ENCODE measurements around the gene MMP1. TPM values are rescaled to one million over a fixed set of nuclear protein-coding genes. Genes with fewer than 3 reads are reported as not detected.

Gene MMP1
- total RNA-seq, 1 experiment from 2014 or later, result not detected

DNA sequence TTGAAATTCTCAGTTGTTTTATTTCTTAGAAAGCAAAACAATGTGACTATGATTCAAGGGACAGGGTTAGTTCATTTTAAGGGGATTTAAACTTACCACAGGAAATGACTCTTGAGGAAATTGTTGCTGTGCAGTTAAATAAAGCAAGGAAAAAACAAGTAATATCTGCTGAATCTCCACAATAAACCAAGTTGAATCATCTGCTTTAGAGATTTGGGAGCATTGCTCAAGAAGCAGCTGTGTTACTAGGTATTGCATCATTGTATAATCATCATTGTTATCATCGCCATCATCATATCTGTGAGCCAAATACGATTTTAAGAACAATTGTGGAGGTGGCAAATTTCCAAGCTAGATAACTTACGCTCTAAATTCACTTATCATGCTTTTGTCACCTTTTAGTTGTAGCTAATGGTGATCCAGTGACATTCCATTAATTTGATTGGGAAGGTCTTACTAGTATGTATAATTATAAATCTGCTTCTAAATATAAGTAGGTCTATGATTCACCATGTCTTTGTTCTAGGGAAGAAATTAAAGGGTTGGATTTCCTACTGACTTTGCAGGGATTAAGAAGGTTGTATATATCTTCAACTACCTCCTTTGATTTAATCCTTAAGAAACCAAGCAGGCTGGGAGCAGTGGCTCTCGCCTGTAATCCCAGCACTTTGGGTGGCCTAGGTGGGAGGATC is 37.5 kb downstream of the MMP1 start:
- Mint-ChIP-seq H3K4me1 (peaks cover 5 to 6% of the 10 kb centered on the region in 2 experiments), H3K36me3 (ENCODE audit: insufficient read depth in 1 of 3, low read depth in 3 of 3) (no peaks in the 10 kb centered on the region), H3K9me3 (no peaks in the 10 kb centered on the region), H3K27ac (no peak overlapping the region), H3K27me3 (ENCODE audit: low read depth) (no peaks in the 10 kb centered on the region; the same call in 1 of the 2 replicates), H3K4me3 (no peak overlapping the region)
- no peaks in the 10 kb centered on the region for H3K9me3 ChIP-seq (ENCODE audit: control insufficient read depth, low read depth, low read length)
- no peak overlapping the region for H3K18ac ChIP-seq (ENCODE audit: insufficient read length, low read depth, low read length)
- H2BK12ac ChIP-seq (ENCODE audit: insufficient read length, low read depth, low read length), result no peak overlapping the region
- no peak overlapping the region for H3T11ph ChIP-seq (ENCODE audit: low read length)
- no peaks in the 10 kb centered on the region for H3K79me2 ChIP-seq (ENCODE audit: insufficient read depth, low read length)
- H4K91ac ChIP-seq (ENCODE audit: insufficient read length, low read depth, low read length), result no peak overlapping the region
- H2BK120ac ChIP-seq (ENCODE audit: low read depth, low read length, poor library complexity, severe bottlenecking), result no peak overlapping the region
- no peak overlapping the region for H3K56ac ChIP-seq (ENCODE audit: insufficient read length, low read depth, low read length)
- H3K4ac ChIP-seq (ENCODE audit: low read depth, low read length), result no peak overlapping the region
- H2BK20ac ChIP-seq (ENCODE audit: low read depth, low read length, poor library complexity, severe bottlenecking), result no peak overlapping the region
- no peak for TF ChIP-seq CTCF (conservative IDR thresholded peaks at IDR 0.05)
- no peak overlapping the region for H3K14ac ChIP-seq (ENCODE audit: insufficient read depth, low read length)
- H2AFZ ChIP-seq (ENCODE audit: low read length), result no peak overlapping the region
- no peak for DNase-seq
- no peak overlapping the region for H3K9ac ChIP-seq (ENCODE audit: extremely low read depth, insufficient read length, low read length)
- H3K27me3 ChIP-seq (ENCODE audit: insufficient read depth, low read length), result no peaks in the 10 kb centered on the region
- no peak overlapping the region for H2AK5ac ChIP-seq (ENCODE audit: insufficient read length, low read length)
- H4K20me1 ChIP-seq (ENCODE audit: control insufficient read depth, insufficient read depth, insufficient read length), result no peaks in the 10 kb centered on the region
- H4K5ac ChIP-seq (ENCODE audit: insufficient read length, low read depth, low read length), result no peak overlapping the region
- H3K79me1 ChIP-seq (ENCODE audit: insufficient read depth, low read depth, low read length, poor library complexity, severe bottlenecking), result no peaks in the 10 kb centered on the region
- no peak overlapping the region for H2BK5ac ChIP-seq (ENCODE audit: insufficient read length, low read length)
- no peaks in the 10 kb centered on the region for H3K23me2 ChIP-seq (ENCODE audit: insufficient read length, low read depth, low read length, poor library complexity, severe bottlenecking)
- H3K4me1 ChIP-seq (ENCODE audit: insufficient read depth, low read length), result peaks cover 4% of the 10 kb centered on the region; the same call in 1 of the 2 replicates
- no peak overlapping the region for H3K27ac ChIP-seq (ENCODE audit: insufficient read length, low read depth, low read length)
- no peak overlapping the region for H3K4me2 ChIP-seq (ENCODE audit: insufficient read depth, insufficient read length, low read length)
- H4K8ac ChIP-seq (replicated peaks; ENCODE audit: insufficient read length, low read depth, low read length), result no peak overlapping the region
- no peak overlapping the region for H3K23ac ChIP-seq (ENCODE audit: insufficient read length, low read depth, low read length)
- WGBS (ENCODE audit: extremely low coverage, insufficient read length, low lambda C conversion rate), result no CpG with 5 or more reads among the region's 4 CpGs
- no peak overlapping the region for H2BK15ac ChIP-seq (ENCODE audit: low read depth, low read length)
